Dedifferentiated amniotic fluid mesenchymal stem cell (primary cell): ENCODE results near the gene STAG3.
"Not testable (repeated sequence)": the region's sequence is repeated elsewhere in the genome, so short reads cannot be mapped to it uniquely, and the experiment has no call there.

Source experiments
- DNase-seq: peaks from one replicate; pipeline ENCODE4 v3.0.0-alpha.2; 2016; ENCODE audit errors: extremely low spot score

Gene STAG3

DNA sequence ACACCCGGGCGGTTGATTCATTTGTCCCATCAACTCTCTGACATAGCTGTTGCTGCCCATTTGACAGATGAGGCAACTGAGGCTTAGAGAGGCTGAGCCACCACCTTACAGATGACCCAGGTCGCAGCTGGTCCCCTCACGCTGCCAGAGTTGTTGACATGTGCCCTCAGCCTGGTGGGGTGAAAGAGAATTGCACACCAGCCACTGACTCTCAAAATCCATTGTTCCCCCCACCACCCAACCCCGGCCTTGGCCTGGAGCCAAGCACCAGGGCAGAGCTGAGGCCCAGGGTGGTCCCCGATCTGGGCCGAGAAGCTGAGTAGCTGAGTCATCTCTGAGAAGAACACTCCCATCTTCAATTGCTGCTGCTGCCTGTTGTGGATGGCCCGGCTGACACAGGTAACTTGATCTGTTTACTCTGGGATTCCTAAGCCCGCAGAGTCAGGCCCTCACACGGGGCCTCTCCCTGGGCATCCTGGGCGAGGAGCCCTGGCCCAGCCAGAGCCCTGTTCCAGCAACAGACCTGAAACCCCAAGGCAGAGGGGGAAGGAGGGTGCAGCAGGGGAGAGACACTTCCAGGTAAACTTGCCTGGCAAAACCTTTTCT, 69.5 kb downstream of the STAG3 start:
- peak; percentile 66 for DNase-seq

- no peak for DNase-seq
Observed at GRCh38 chr7:100248483-100248882, 70.8 kb downstream of the STAG3 start.

DNA sequence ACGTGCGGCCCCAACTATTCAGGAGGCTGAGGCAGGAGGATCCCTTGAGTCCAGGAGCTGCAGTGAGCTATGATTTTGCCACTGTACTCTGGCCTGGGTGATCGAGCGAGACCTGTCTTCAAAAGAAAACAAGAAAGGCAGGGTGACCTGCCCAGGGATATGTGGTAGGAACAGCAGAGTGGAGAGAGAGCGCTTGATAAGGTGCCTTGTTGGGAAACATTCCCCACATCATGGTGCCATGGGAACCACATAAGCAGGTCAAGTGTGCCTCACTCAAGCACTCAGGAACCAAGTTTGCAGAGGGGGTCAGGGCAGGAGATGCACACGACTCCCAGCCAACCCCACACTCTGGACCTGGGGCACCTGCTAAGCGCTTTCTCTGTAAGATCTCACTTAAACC, 79.3 kb downstream of the STAG3 start:
- DNase-seq: no peak

DNA sequence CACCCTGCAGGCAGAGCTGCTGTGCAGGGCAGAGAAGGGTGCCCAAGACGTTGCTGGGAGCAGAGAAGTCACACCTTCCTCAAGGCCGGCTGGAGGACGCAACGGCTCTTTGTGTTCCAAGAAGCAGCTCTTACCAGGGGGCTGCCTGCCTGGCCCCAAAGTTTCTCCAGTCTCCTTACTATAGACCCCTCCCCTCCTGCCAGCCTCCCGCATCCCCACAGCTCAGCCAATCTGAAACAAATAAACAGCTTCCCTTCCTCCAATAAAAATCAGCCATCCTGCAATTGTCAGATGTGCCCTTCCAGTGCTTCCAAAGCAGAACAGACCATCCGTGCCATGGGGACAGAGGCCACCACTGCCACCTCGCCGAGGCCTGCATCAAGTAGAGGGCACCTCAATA, 82.3 kb downstream of the STAG3 start:
- not testable (repeated sequence) for DNase-seq

- not testable (repeated sequence) for DNase-seq
Observed at GRCh38 chr7:100262896-100263295, 85.2 kb downstream of the STAG3 start.
